ENCODE results near the gene VCL. TPM values are rescaled to one million over a fixed set of nuclear protein-coding genes. Genes with fewer than 3 reads are reported as not detected.

The VCL gene
- total RNA-seq, 1 experiment from 2014 or later: 291 TPM

GRCh38 chr10:73970845-73971244, 27.1 kb upstream of the VCL start:
- peaks cover 0 to 8% (median 2%) of the 10 kb centered on the region in 3 experiments; a peak in 2 of 7 replicates for H3K36me3 Mint-ChIP-seq (ENCODE audit: insufficient read depth in 1 of 3, low read depth in 3 of 3)
- no CpG with 5 or more reads among the region's 2 CpGs for WGBS (ENCODE audit: extremely low coverage, insufficient read length, low lambda C conversion rate)
- no peak overlapping the region for H2AFZ ChIP-seq (ENCODE audit: low read length)

More at GRCh38 chr10:73970845-73971244, 27.1 kb upstream of the VCL start:
- Histone ChIP-seq H3K56ac (ENCODE audit: insufficient read length, low read depth, low read length) (no peak overlapping the region), H3K14ac (ENCODE audit: insufficient read depth, low read length) (no peak overlapping the region), H2AK5ac (ENCODE audit: insufficient read length, low read length) (no peak overlapping the region), H3K79me1 (ENCODE audit: insufficient read depth, low read depth, low read length, poor library complexity, severe bottlenecking) (no peaks in the 10 kb centered on the region), H2BK5ac (ENCODE audit: insufficient read length, low read length) (no peak overlapping the region), H3K4ac (ENCODE audit: low read depth, low read length) (no peak overlapping the region), H3K9me3 (ENCODE audit: control insufficient read depth, low read depth, low read length) (no peaks in the 10 kb centered on the region), H4K91ac (ENCODE audit: insufficient read length, low read depth, low read length) (no peak overlapping the region), H3K4me1 (ENCODE audit: insufficient read depth, low read length) (peaks cover 9% of the 10 kb centered on the region; the same call in 1 of the 2 replicates), H2BK12ac (ENCODE audit: insufficient read length, low read depth, low read length) (no peak overlapping the region), H4K20me1 (ENCODE audit: control insufficient read depth, insufficient read depth, insufficient read length) (no peaks in the 10 kb centered on the region), H2BK20ac (ENCODE audit: low read depth, low read length, poor library complexity, severe bottlenecking) (no peak overlapping the region), H3K18ac (ENCODE audit: insufficient read length, low read depth, low read length) (no peak overlapping the region), H4K5ac (ENCODE audit: insufficient read length, low read depth, low read length) (no peak overlapping the region), H3K4me2 (ENCODE audit: insufficient read depth, insufficient read length, low read length) (no peak overlapping the region), H2BK120ac (ENCODE audit: low read depth, low read length, poor library complexity, severe bottlenecking) (no peak overlapping the region), H3K23me2 (ENCODE audit: insufficient read length, low read depth, low read length, poor library complexity, severe bottlenecking) (no peaks in the 10 kb centered on the region), H3K9ac (ENCODE audit: extremely low read depth, insufficient read length, low read length) (no peak overlapping the region), H3K79me2 (ENCODE audit: insufficient read depth, low read length) (no peaks in the 10 kb centered on the region), H4K8ac (replicated peaks; ENCODE audit: insufficient read length, low read depth, low read length) (no peak overlapping the region), H2BK15ac (ENCODE audit: low read depth, low read length) (no peak overlapping the region), H3K27ac (ENCODE audit: insufficient read length, low read depth, low read length) (no peak overlapping the region), H3K27me3 (ENCODE audit: insufficient read depth, low read length) (no peaks in the 10 kb centered on the region), H3K23ac (ENCODE audit: insufficient read length, low read depth, low read length) (no peak overlapping the region), H3T11ph (ENCODE audit: low read length) (no peak overlapping the region)
- H3K9me3 Mint-ChIP-seq: peaks cover 4 to 6% of the 10 kb centered on the region in 2 experiments; a peak in 4 of 5 replicates
- no peak overlapping the region; a peak in 1 of 7 replicates for H3K27ac Mint-ChIP-seq
- TF ChIP-seq CTCF (conservative IDR thresholded peaks at IDR 0.05): no peak
- H3K4me1 Mint-ChIP-seq: peaks cover 42 to 55% of the 10 kb centered on the region in 2 experiments
- no peak overlapping the region for H3K4me3 Mint-ChIP-seq
- no peaks in the 10 kb centered on the region for H3K27me3 Mint-ChIP-seq (ENCODE audit: low read depth)
- no peak for DNase-seq

Data from H9 (cell line).